KOPT-K1 (cell line): Measurements from ENCODE around the gene LOXL4.
"Not testable (repeated sequence)": the region's sequence is repeated elsewhere in the genome, so short reads cannot be mapped to it uniquely, and the experiment has no call there.

Experiments
- H3K27ac ChIP-seq: fragments of 200-600 bp; sonication (generic); 2 replicates; pipeline ENCODE4 v1.5.1; 2016; ENCODE audit warnings: antibody characterized with exemption, mild to moderate bottlenecking, low read depth, low read length; ENCODE audit not compliant: poor library complexity, severe bottlenecking
- H3K36me3 ChIP-seq: fragments of 200-600 bp; sonication (generic); 2 replicates; pipeline ENCODE4 v1.5.1; 2017; ENCODE audit warnings: antibody characterized with exemption, mild to moderate bottlenecking, low read length, moderate library complexity; ENCODE audit not compliant: insufficient read depth
- H3K9me3 ChIP-seq: fragments of 200-600 bp; sonication (generic); 2 replicates; pipeline ENCODE4 v1.5.1; 2017; ENCODE audit warnings: antibody characterized with exemption, low read length, mild to moderate bottlenecking; ENCODE audit not compliant: insufficient read depth, poor library complexity, severe bottlenecking

LOXL4 gene

GRCh38 chr10:98249134-98249533 is 18.9 kb downstream of the LOXL4 start:
- H3K27ac ChIP-seq = no peak overlapping the region
- no peaks in the 10 kb centered on the region for H3K9me3 ChIP-seq
- H3K36me3 ChIP-seq = peaks cover 76% of the 10 kb centered on the region

- Histone ChIP-seq H3K9me3 (no peaks in the 10 kb centered on the region), H3K27ac (no peak overlapping the region), H3K36me3 (peaks cover 81% of the 10 kb centered on the region)
Measured at GRCh38 chr10:98248018-98248417, 20.0 kb downstream of the LOXL4 start.

GRCh38 chr10:98246911-98247805 is 20.8 kb downstream of the LOXL4 start:
- peaks cover 86% of the 10 kb centered on the region for H3K36me3 ChIP-seq
- no peak overlapping the region for H3K27ac ChIP-seq
- no peaks in the 10 kb centered on the region for H3K9me3 ChIP-seq

GRCh38 chr10:98244586-98244985 is 23.4 kb downstream of the LOXL4 start:
- Histone ChIP-seq H3K27ac (no peak overlapping the region), H3K36me3 (peaks cover 77% of the 10 kb centered on the region)

GRCh38 chr10:98244141-98244540 is 23.9 kb downstream of the LOXL4 start:
- H3K9me3 ChIP-seq = no peaks in the 10 kb centered on the region
- H3K27ac ChIP-seq = no peak overlapping the region
- H3K36me3 ChIP-seq = peaks cover 77% of the 10 kb centered on the region

More at GRCh38 chr10:98244586-98244985, 23.4 kb downstream of the LOXL4 start:
- H3K9me3 ChIP-seq = no peaks in the 10 kb centered on the region

GRCh38 chr10:98242823-98243222 is 25.2 kb downstream of the LOXL4 start:
- Histone ChIP-seq H3K27ac (no peak overlapping the region), H3K36me3 (peaks cover 77% of the 10 kb centered on the region), H3K9me3 (no peaks in the 10 kb centered on the region)

GRCh38 chr10:98240524-98240923 is 27.5 kb downstream of the LOXL4 start:
- Histone ChIP-seq H3K27ac (no peak overlapping the region), H3K36me3 (peaks cover 82% of the 10 kb centered on the region), H3K9me3 (no peaks in the 10 kb centered on the region)

GRCh38 chr10:98238391-98238790 is 29.6 kb downstream of the LOXL4 start:
- no peak overlapping the region for H3K27ac ChIP-seq
- H3K36me3 ChIP-seq = peaks cover 84% of the 10 kb centered on the region

GRCh38 chr10:98236862-98237261 is 31.1 kb downstream of the LOXL4 start:
- Histone ChIP-seq H3K9me3 (no peaks in the 10 kb centered on the region), H3K36me3 (peaks cover 81% of the 10 kb centered on the region), H3K27ac (no peak overlapping the region)

More at GRCh38 chr10:98238391-98238790, 29.6 kb downstream of the LOXL4 start:
- H3K9me3 ChIP-seq = no peaks in the 10 kb centered on the region

GRCh38 chr10:98235846-98236245 is 32.1 kb downstream of the LOXL4 start:
- Histone ChIP-seq H3K27ac (no peak overlapping the region), H3K36me3 (peaks cover 85% of the 10 kb centered on the region), H3K9me3 (no peaks in the 10 kb centered on the region)

- Histone ChIP-seq H3K9me3 (peaks cover 7% of the 10 kb centered on the region), H3K36me3 (peaks cover 42% of the 10 kb centered on the region), H3K27ac (no peak overlapping the region)
Measured at GRCh38 chr10:98231417-98231816, 36.6 kb downstream of the LOXL4 start.

GRCh38 chr10:98228266-98228665 is 39.7 kb downstream of the LOXL4 start:
- Histone ChIP-seq H3K9me3 (peaks cover 18% of the 10 kb centered on the region), H3K36me3 (0 out of 2 replicates have a peak, but pooled peaks cover 12% of the 10 kb centered on the region)
- H3K27ac ChIP-seq = not testable (repeated sequence)

GRCh38 chr10:98227713-98228112 is 40.3 kb downstream of the LOXL4 start:
- Histone ChIP-seq H3K36me3 (0 out of 2 replicates have a peak, but pooled peaks cover 11% of the 10 kb centered on the region), H3K9me3 (peaks cover 18% of the 10 kb centered on the region)
- H3K27ac ChIP-seq = not testable (repeated sequence)

GRCh38 chr10:98226508-98227144 is 41.4 kb downstream of the LOXL4 start:
- Histone ChIP-seq H3K9me3 (peaks cover 18% of the 10 kb centered on the region), H3K27ac (no peak overlapping the region), H3K36me3 (0 out of 2 replicates have a peak, but pooled peaks cover 4% of the 10 kb centered on the region)

- H3K27ac ChIP-seq = no peak overlapping the region
- H3K9me3 ChIP-seq = peaks cover 21% of the 10 kb centered on the region
- H3K36me3 ChIP-seq = no peaks in the 10 kb centered on the region
Measured at GRCh38 chr10:98224996-98225395, 43.0 kb downstream of the LOXL4 start.
